Ovary (tissue), 9 donors: ENCODE results near the gene PIK3C2G. TPM values are rescaled to one million over a fixed set of nuclear protein-coding genes. Genes with fewer than 3 reads are reported as not detected.
"Not testable (repeated sequence)": the region's sequence is repeated elsewhere in the genome, so short reads cannot be mapped to it uniquely, and the experiment has no call there.

ENCODE experiments used
- DNase-seq, 5 donors: peaks; one replicate each; pipeline ENCODE4 v3.0.0-alpha.2; 2019 to 2020
- H3K27ac ChIP-seq, 2 donors: fragments of 200-600 bp; one replicate each; pipeline versions ENCODE4 v1.5.1 to v1.8.0; 2019 to 2022
- H3K27me3 ChIP-seq: fragments of 200-600 bp; one replicate; pipeline ENCODE4 v1.8.0; 2022
- H3K36me3 ChIP-seq: fragments of 200-600 bp; sonication (generic); one replicate; pipeline ENCODE4 v1.5.1; 2019
- H3K4me1 ChIP-seq: one replicate; pipeline ENCODE4 v1.8.1; 2013; ENCODE audit warnings: mild to moderate bottlenecking, moderate library complexity; ENCODE audit not compliant: insufficient read depth
- H3K4me3 ChIP-seq: fragments of 200-600 bp; sonication (generic); one replicate; pipeline ENCODE4 v1.5.1; 2017
- H3K9me3 ChIP-seq, 2 donors: fragments of 200-600 bp in 1 of 2; sonication (generic) in 1 of 2; one replicate each; pipeline versions ENCODE4 v1.5.1 to v1.8.1; 2013 to 2019; ENCODE audit warnings: mild to moderate bottlenecking in 1 of 2, moderate library complexity in 1 of 2
- EP300 ChIP-seq: sonication (generic); formaldehyde crosslinking; IDR thresholded peaks from one replicate; pipeline ENCODE4 v1.6.1; 2017; ENCODE audit warnings: antibody characterized with exemption
- POLR2A ChIP-seq: fragments of 450-650 bp; IDR thresholded peaks from one replicate; pipeline ENCODE4 v1.6.1; 2017; ENCODE audit warnings: antibody characterized with exemption, mild to moderate bottlenecking, moderate library complexity
- WGBS, 3 donors: extraction: QIAGEN DNeasy Blood & Tissue Kit in 1 of 3; methylation state at CpG; one replicate each; pipeline versions ENCODE4 v1.1.5 to v1.1.7; 2013 to 2017; 5-methylcytosine and 5-hydroxymethylcytosine counted together
- intact Hi-C, 4 donors: fragments of 100-400 bp; cut with DNase I; formaldehyde crosslinking; loops; one replicate each; pipeline versions ENCODE4 v1.11.0 to v1.15.1; 2022 to 2023
- polyA plus RNA-seq, 2 donors: library from polyadenylated mRNA; stranded (reverse); fragments of 200-250 nt in 1 of 2; fragments of 350-450 nt in 1 of 2; fragmentation: Illumina TruSeq in 1 of 2; extraction: RNeasy Lipid Tissue Mini Kit (QIAGEN cat#74804) in 1 of 2; gene quantifications; one replicate each; pipeline ENCODE4 v1.2.3, GENCODE V29; 2013 to 2014
- total RNA-seq, 7 donors: library from RNA; depleted of rRNA in 2 of 7; stranded (reverse); fragments of >200 nt in 2 of 7; fragmentation: NEBNext Ultra II Directional in 3 of 7; extraction: Animal tissue kit (Norgen Biotek cat#: 25700) in 3 of 7; gene quantifications; one replicate each; pipeline versions ENCODE4 v1.1.0 to v1.2.4, GENCODE V29; 2016 to 2023
- TF ChIP-seq, protein P1 (sequence below), 3 donors: fragments of 450-650 bp in 2 of 3; fragments of 200-600 bp in 1 of 3; IDR thresholded peaks; one replicate each; pipeline versions ENCODE4 v1.5.1 to v1.8.0; 2016 to 2022; ENCODE audit warnings: antibody characterized with exemption in 3 of 3, mild to moderate bottlenecking in 1 of 3
- donor health status: DM: no; HTN: no; CAD: no; lungs with moderate emphysema.
- donor health status: DM: no; HTN: no; CAD: no.
- donor health status: Bipolar disorder and iron deficiency.
- donor health status: DM: yes; HTN: yes; CAD: no.
- donor health status: DM: no; HTN: no; CAD: no.
- donor health status: DM: yes; HTN: yes; CAD: no.

The PIK3C2G gene
- total and polyA plus RNA-seq, 9 donors = 0.02 to 1.6 (median 0.07) TPM; not detected in 4

GRCh38 chr12:18689771-18690170 is 428.5 kb downstream of the PIK3C2G start:
- no peak for DNase-seq
- Histone ChIP-seq H3K36me3 (no peaks in the 10 kb centered on the region), H3K27ac (no peak overlapping the region), H3K9me3 (no peaks in the 10 kb centered on the region), H3K4me1 (no peaks in the 10 kb centered on the region), H3K27me3 (no peaks in the 10 kb centered on the region), H3K4me3 (no peak overlapping the region)
- TF ChIP-seq POLR2A (no peak), EP300 (no peak)
- TF ChIP-seq, protein P1, sequence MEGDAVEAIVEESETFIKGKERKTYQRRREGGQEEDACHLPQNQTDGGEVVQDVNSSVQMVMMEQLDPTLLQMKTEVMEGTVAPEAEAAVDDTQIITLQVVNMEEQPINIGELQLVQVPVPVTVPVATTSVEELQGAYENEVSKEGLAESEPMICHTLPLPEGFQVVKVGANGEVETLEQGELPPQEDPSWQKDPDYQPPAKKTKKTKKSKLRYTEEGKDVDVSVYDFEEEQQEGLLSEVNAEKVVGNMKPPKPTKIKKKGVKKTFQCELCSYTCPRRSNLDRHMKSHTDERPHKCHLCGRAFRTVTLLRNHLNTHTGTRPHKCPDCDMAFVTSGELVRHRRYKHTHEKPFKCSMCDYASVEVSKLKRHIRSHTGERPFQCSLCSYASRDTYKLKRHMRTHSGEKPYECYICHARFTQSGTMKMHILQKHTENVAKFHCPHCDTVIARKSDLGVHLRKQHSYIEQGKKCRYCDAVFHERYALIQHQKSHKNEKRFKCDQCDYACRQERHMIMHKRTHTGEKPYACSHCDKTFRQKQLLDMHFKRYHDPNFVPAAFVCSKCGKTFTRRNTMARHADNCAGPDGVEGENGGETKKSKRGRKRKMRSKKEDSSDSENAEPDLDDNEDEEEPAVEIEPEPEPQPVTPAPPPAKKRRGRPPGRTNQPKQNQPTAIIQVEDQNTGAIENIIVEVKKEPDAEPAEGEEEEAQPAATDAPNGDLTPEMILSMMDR (IDR thresholded peaks at IDR 0.05) = no peak
- 79 to 86% (median 79%) methylated on average over 3 of the region's 3 CpGs for WGBS, 3 donors
- intact Hi-C loops = no loop called here

DNA sequence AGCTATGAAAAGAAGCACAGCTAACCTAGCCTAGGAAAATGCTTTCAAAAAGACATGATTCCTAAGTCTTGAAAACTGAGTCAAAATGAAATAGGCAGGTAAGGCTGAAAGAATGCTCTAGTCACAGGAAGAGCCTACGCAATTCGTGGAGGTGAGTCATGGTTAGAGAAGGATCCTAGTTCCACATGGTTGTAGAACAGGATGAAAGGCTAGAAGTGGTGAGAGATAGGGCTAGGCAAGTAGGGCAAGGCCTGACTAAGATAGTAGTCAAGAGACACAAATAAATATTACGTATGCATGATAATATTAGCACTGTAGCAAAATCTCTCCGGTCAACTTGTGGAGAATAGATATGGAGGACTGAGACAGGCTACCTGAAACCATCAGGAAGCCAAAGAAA is 429.3 kb downstream of the PIK3C2G start:
- intact Hi-C loops = no loop called here
- no peak overlapping the region for H3K4me3 ChIP-seq
- no peak overlapping the region for H3K27ac ChIP-seq
- DNase-seq = no peak
- H3K4me1 ChIP-seq = no peaks in the 10 kb centered on the region
- H3K27me3 ChIP-seq = no peaks in the 10 kb centered on the region
- WGBS, 3 donors = 93 to 96% (median 96%) methylated on average over 4 of the region's 4 CpGs
- no peaks in the 10 kb centered on the region for H3K9me3 ChIP-seq
- no peaks in the 10 kb centered on the region for H3K36me3 ChIP-seq
- TF ChIP-seq EP300 (no peak), POLR2A (no peak)
- TF ChIP-seq, protein P1 (IDR thresholded peaks at IDR 0.05) = no peak

GRCh38 chr12:18693986-18694385 is 432.7 kb downstream of the PIK3C2G start:
- H3K27me3 ChIP-seq, intact Hi-C loops, H3K4me1 ChIP-seq, H3K9me3 ChIP-seq, DNase-seq, H3K4me3 ChIP-seq, H3K27ac ChIP-seq, H3K36me3 ChIP-seq: not testable (repeated sequence)
- 75 to 85% (median 79%) methylated on average over 5 of the region's 5 CpGs for WGBS, 3 donors

DNA sequence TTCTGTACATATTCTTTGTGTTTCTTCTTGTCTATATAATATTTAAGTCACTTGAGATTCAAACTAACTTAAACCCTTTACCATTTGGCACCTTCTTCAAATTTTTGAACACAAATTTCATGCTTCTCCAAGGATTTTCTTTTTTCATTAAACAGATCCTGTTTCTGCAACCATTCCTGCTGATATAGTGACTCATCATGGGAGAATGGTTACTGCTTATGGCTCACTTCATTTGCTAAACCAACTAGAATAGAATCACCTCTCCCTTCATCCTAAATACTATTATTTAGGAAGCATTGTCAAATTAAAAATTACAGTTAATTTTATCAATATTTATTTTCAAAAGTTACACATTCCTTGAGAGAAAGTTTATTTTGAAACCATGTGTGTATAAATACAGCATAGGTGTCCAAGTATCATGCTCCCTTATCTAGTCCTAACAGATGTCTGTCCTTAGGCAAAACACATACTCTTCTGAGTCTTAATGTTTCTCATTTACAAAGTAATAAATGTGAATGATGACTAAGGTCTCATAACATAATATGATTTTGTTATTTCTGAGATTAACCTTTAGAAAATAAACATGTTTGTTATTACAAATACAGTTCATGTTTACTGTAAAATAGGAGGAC is 435.8 kb downstream of the PIK3C2G start:
- no peaks in the 10 kb centered on the region for H3K36me3 ChIP-seq
- intact Hi-C loops = no loop called here
- no peak for DNase-seq

More for the DNA sequence above, 435.8 kb downstream of the PIK3C2G start:
- TF ChIP-seq, protein P1 (IDR thresholded peaks at IDR 0.05) = no peak
- TF ChIP-seq POLR2A = no peak
- no peaks in the 10 kb centered on the region for H3K27me3 ChIP-seq
- H3K4me1 ChIP-seq = no peaks in the 10 kb centered on the region
- no peak overlapping the region for H3K27ac ChIP-seq
- H3K9me3 ChIP-seq = no peaks in the 10 kb centered on the region
- H3K4me3 ChIP-seq = no peak overlapping the region

Other genes with a start within 250 kb of the PIK3C2G start
- gene RERGL, start 171.3 kb upstream of the PIK3C2G start, total RNA-seq = 10 to 100 TPM in 1 of 7 donors, 1 to 10 TPM in 5, under 1 TPM in 1; 0.48 to 11.1 (median 4.5) TPM
- gene RERGL, start 171.3 kb upstream of the PIK3C2G start, polyA plus RNA-seq = 10 to 100 TPM; 57.5 to 62.9 TPM